H9 (cell line): ENCODE measurements around the gene XRN1. TPM values are rescaled to one million over a fixed set of nuclear protein-coding genes. Genes with fewer than 3 reads are reported as not detected.

ENCODE experiments used
- DNase-seq: peaks from one replicate; pipeline ENCODE4 v3.0.0-alpha.2; 2017
- H2AFZ ChIP-seq: one replicate; pipeline ENCODE4 v1.6.1; 2013; ENCODE audit warnings: mild to moderate bottlenecking, low read length, control low read depth, moderate library complexity
- H2AK5ac ChIP-seq: 2 replicates; pipeline ENCODE4 v1.6.1; 2013; ENCODE audit warnings: low read length, control low read depth, mixed read lengths; ENCODE audit not compliant: insufficient read length
- H2BK120ac ChIP-seq: one replicate; pipeline ENCODE4 v1.6.1; 2013; ENCODE audit warnings: low read depth, mild to moderate bottlenecking, low read length, control low read depth, inconsistent platforms; ENCODE audit not compliant: poor library complexity, severe bottlenecking
- H2BK12ac ChIP-seq: 2 replicates; pipeline ENCODE4 v1.6.1; 2013; ENCODE audit warnings: low read length, control low read depth, mixed read lengths, low read depth; ENCODE audit not compliant: insufficient read length
- H2BK15ac ChIP-seq: 2 replicates; pipeline ENCODE4 v1.6.1; 2013; ENCODE audit warnings: low read depth, low read length, control low read depth
- H2BK20ac ChIP-seq: one replicate; pipeline ENCODE4 v1.6.1; 2013; ENCODE audit warnings: low read depth, mild to moderate bottlenecking, low read length, control low read depth, inconsistent platforms; ENCODE audit not compliant: poor library complexity, severe bottlenecking
- H2BK5ac ChIP-seq: 2 replicates; pipeline ENCODE4 v1.6.1; 2013; ENCODE audit warnings: low read length, control low read depth, mixed read lengths; ENCODE audit not compliant: insufficient read length
- H3K14ac ChIP-seq: 2 replicates; pipeline ENCODE4 v1.6.1; 2013; ENCODE audit warnings: low read length, control low read depth; ENCODE audit not compliant: insufficient read depth
- H3K18ac ChIP-seq: 2 replicates; pipeline ENCODE4 v1.6.1; 2013; ENCODE audit warnings: low read depth, mild to moderate bottlenecking, mixed read lengths, low read length, control low read depth; ENCODE audit not compliant: insufficient read length
- H3K23ac ChIP-seq: 2 replicates; pipeline ENCODE4 v1.6.1; 2013; ENCODE audit warnings: low read length, control low read depth, mixed read lengths, low read depth; ENCODE audit not compliant: insufficient read length
- H3K23me2 ChIP-seq: 2 replicates; pipeline ENCODE4 v1.6.1; 2013; ENCODE audit warnings: low read depth, mild to moderate bottlenecking, mixed read lengths, low read length, control low read depth; ENCODE audit not compliant: insufficient read length, poor library complexity, severe bottlenecking
- H3K27ac ChIP-seq: 2 replicates; pipeline ENCODE4 v1.5.1; 2013; ENCODE audit warnings: low read length, control low read depth, mixed read lengths, low read depth; ENCODE audit not compliant: insufficient read length
- H3K27me3 ChIP-seq: 2 replicates; pipeline ENCODE4 v1.6.1; 2013; ENCODE audit warnings: low read length, control low read depth, inconsistent platforms; ENCODE audit not compliant: insufficient read depth
- H3K4ac ChIP-seq: 2 replicates; pipeline ENCODE4 v1.6.1; 2013; ENCODE audit warnings: low read depth, mild to moderate bottlenecking, control low read depth, inconsistent platforms, low read length, moderate library complexity
- H3K4me1 ChIP-seq: 2 replicates; pipeline ENCODE4 v1.6.1; 2013; ENCODE audit warnings: low read length, control low read depth, inconsistent platforms; ENCODE audit not compliant: insufficient read depth
- H3K4me2 ChIP-seq: 2 replicates; pipeline ENCODE4 v1.6.1; 2013; ENCODE audit warnings: low read length, control low read depth, mixed read lengths; ENCODE audit not compliant: insufficient read length, insufficient read depth
- H3K56ac ChIP-seq: 2 replicates; pipeline ENCODE4 v1.6.1; 2013; ENCODE audit warnings: low read depth, mild to moderate bottlenecking, mixed read lengths, low read length, control low read depth; ENCODE audit not compliant: insufficient read length
- H3K79me1 ChIP-seq: 2 replicates; pipeline ENCODE4 v1.6.1; 2013; ENCODE audit warnings: low read depth, mild to moderate bottlenecking, moderate library complexity, low read length, control low read depth, inconsistent platforms; ENCODE audit not compliant: insufficient read depth, poor library complexity, severe bottlenecking
- H3K79me2 ChIP-seq: 2 replicates; pipeline ENCODE4 v1.6.1; 2013; ENCODE audit warnings: low read length, control low read depth, inconsistent platforms; ENCODE audit not compliant: insufficient read depth
- H3K9ac ChIP-seq: 2 replicates; pipeline ENCODE4 v1.6.1; 2013; ENCODE audit warnings: low read length, control low read depth, mixed read lengths; ENCODE audit not compliant: insufficient read length; ENCODE audit errors: extremely low read depth
- H3K9me3 ChIP-seq: one replicate; pipeline ENCODE4 v1.6.1; 2013; ENCODE audit warnings: low read depth, low read length, inconsistent platforms; ENCODE audit not compliant: control insufficient read depth
- H3T11ph ChIP-seq: one replicate; pipeline ENCODE4 v1.6.1; 2013; ENCODE audit warnings: mild to moderate bottlenecking, low read length, control low read depth, inconsistent platforms
- H4K20me1 ChIP-seq: one replicate; pipeline ENCODE4 v1.6.1; 2013; ENCODE audit not compliant: control insufficient read depth, insufficient read length, insufficient read depth
- H4K5ac ChIP-seq: 2 replicates; pipeline ENCODE4 v1.6.1; 2013; ENCODE audit warnings: low read depth, mild to moderate bottlenecking, mixed read lengths, low read length, control low read depth; ENCODE audit not compliant: insufficient read length
- H4K8ac ChIP-seq: replicated peaks from 2 replicates; pipeline ENCODE4 v1.6.1; 2013; ENCODE audit warnings: low read length, control low read depth, mixed read lengths, low read depth; ENCODE audit not compliant: insufficient read length
- H4K91ac ChIP-seq: 2 replicates; pipeline ENCODE4 v1.6.1; 2013; ENCODE audit warnings: low read depth, mild to moderate bottlenecking, moderate library complexity, mixed read lengths, low read length, control low read depth; ENCODE audit not compliant: insufficient read length
- H3K27ac Mint-ChIP-seq, 3 experiments: 2 replicates in 2 of 3; 3 replicates in 1 of 3; pipeline ENCODE4 v1.8.0; 2020 to 2021; ENCODE audit warnings: mixed read lengths in 3 of 3, mild to moderate bottlenecking in 1 of 3, moderate library complexity in 1 of 3
- H3K27me3 Mint-ChIP-seq: 2 replicates; pipeline ENCODE4 v1.8.0; 2021; ENCODE audit warnings: low read depth, mild to moderate bottlenecking, moderate library complexity, mixed read lengths
- H3K36me3 Mint-ChIP-seq, 3 experiments: 2 replicates in 2 of 3; 3 replicates in 1 of 3; pipeline ENCODE4 v1.8.0; 2020 to 2021; ENCODE audit warnings: low read depth in 3 of 3, mixed read lengths in 3 of 3; ENCODE audit not compliant: insufficient read depth in 1 of 3
- H3K4me1 Mint-ChIP-seq, 2 experiments: 2 replicates each; pipeline ENCODE4 v1.8.0; 2020; ENCODE audit warnings: mixed read lengths in 2 of 2
- H3K4me3 Mint-ChIP-seq, 2 experiments: 2 replicates in 1 of 2; 3 replicates in 1 of 2; pipeline ENCODE4 v1.8.0; 2020 to 2021; ENCODE audit warnings: mild to moderate bottlenecking in 2 of 2, mixed read lengths in 2 of 2, moderate library complexity in 1 of 2
- H3K9me3 Mint-ChIP-seq, 2 experiments: 2 replicates in 1 of 2; 3 replicates in 1 of 2; pipeline ENCODE4 v1.8.0; 2020; ENCODE audit warnings: mild to moderate bottlenecking in 2 of 2, mixed read lengths in 2 of 2, moderate library complexity in 1 of 2
- WGBS: extraction: QIAGEN DNeasy Blood & Tissue Kit; methylation state at CpG from one replicate; pipeline ENCODE4 v1.1.7; 2013; ENCODE audit warnings: missing lambda C conversion rate, low lambda C conversion rate, mixed read lengths; ENCODE audit not compliant: insufficient read length; ENCODE audit errors: extremely low coverage; 5-methylcytosine and 5-hydroxymethylcytosine counted together
- total RNA-seq: library from RNA; stranded (reverse); gene quantifications from 2 replicates; pipeline ENCODE4 v1.2.1, GENCODE V29; 2021
- TF ChIP-seq, protein P1 (sequence below): fragments of 200-600 bp; sonication (generic); conservative IDR thresholded peaks from 3 replicates; pipeline ENCODE4 v1.8.0; 2021; ENCODE audit warnings: antibody characterized with exemption, mild to moderate bottlenecking

XRN1 gene
- total RNA-seq, 1 experiment from 2014 or later, result 15.0 TPM

DNA sequence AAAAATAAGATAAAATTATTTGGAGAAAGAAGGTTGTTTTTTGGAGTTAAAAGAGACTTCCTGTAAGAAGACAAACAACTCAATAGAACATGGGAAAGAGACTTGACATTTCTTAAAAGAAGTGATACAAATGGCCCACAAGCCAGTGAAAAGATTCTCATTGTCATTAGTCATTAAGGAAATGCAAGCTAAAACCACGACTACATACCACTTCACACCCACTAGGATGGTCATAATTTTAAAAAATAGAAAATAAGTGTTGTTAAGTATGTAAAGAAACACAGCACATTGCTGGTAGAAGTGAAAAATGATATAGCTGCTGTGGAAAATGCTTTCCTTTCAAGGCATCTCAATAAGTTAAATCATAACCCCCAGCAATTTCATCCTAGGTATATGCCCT lies 178.1 kb downstream of the XRN1 start:
- Histone ChIP-seq H2BK15ac (no peak overlapping the region), H4K91ac (no peak overlapping the region), H2BK5ac (no peak overlapping the region), H3K23ac (no peak overlapping the region), H4K20me1 (no peaks in the 10 kb centered on the region), H3T11ph (no peak overlapping the region), H3K4me1 (no peaks in the 10 kb centered on the region), H3K23me2 (no peaks in the 10 kb centered on the region), H3K18ac (no peak overlapping the region), H3K9ac (no peak overlapping the region), H3K27me3 (no peaks in the 10 kb centered on the region), H2BK20ac (no peak overlapping the region), H2AFZ (no peak overlapping the region), H3K79me1 (no peaks in the 10 kb centered on the region), H3K4ac (no peak overlapping the region), H3K4me2 (no peak overlapping the region), H3K56ac (no peak overlapping the region), H2BK120ac (no peak overlapping the region), H3K27ac (no peak overlapping the region), H4K5ac (no peak overlapping the region), H4K8ac (no peak overlapping the region), H2BK12ac (no peak overlapping the region), H3K79me2 (no peaks in the 10 kb centered on the region), H2AK5ac (no peak overlapping the region), H3K9me3 (no peaks in the 10 kb centered on the region), H3K14ac (no peak overlapping the region)
- no peak for DNase-seq
- Mint-ChIP-seq H3K27ac (no peak overlapping the region), H3K27me3 (no peaks in the 10 kb centered on the region), H3K4me3 (no peak overlapping the region), H3K9me3 (no peaks in the 10 kb centered on the region), H3K4me1 (peaks cover 3 to 6% of the 10 kb centered on the region in 2 experiments; a peak in 1 of 4 replicates), H3K36me3 (no peaks in the 10 kb centered on the region)
- no CpG with 5 or more reads among the region's 1 CpG for WGBS
- TF ChIP-seq, protein P1, sequence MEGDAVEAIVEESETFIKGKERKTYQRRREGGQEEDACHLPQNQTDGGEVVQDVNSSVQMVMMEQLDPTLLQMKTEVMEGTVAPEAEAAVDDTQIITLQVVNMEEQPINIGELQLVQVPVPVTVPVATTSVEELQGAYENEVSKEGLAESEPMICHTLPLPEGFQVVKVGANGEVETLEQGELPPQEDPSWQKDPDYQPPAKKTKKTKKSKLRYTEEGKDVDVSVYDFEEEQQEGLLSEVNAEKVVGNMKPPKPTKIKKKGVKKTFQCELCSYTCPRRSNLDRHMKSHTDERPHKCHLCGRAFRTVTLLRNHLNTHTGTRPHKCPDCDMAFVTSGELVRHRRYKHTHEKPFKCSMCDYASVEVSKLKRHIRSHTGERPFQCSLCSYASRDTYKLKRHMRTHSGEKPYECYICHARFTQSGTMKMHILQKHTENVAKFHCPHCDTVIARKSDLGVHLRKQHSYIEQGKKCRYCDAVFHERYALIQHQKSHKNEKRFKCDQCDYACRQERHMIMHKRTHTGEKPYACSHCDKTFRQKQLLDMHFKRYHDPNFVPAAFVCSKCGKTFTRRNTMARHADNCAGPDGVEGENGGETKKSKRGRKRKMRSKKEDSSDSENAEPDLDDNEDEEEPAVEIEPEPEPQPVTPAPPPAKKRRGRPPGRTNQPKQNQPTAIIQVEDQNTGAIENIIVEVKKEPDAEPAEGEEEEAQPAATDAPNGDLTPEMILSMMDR, result no peak
